ENCODE results near the gene TMEM165.

DNA sequence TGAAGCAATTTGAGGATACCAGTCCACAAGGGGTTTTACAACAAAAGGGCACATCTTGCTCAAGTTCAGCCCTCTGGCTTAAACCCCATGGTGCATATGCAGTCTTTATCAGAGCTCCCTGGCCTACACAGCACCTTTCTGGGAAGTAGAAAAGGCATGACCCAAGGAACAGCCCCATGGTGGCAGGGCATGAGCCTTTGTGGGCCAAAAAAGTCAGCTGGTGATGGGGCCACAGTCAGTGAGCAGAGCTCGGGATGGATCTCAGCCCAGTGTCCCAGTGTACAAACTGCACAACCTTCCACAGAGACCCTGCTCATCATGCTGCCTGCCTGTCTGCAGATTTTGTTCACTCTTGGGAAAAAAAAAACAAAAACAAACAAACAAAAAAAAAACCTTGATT is 22.3 kb upstream of the TMEM165 start:
- TF ChIP-seq, protein P1, sequence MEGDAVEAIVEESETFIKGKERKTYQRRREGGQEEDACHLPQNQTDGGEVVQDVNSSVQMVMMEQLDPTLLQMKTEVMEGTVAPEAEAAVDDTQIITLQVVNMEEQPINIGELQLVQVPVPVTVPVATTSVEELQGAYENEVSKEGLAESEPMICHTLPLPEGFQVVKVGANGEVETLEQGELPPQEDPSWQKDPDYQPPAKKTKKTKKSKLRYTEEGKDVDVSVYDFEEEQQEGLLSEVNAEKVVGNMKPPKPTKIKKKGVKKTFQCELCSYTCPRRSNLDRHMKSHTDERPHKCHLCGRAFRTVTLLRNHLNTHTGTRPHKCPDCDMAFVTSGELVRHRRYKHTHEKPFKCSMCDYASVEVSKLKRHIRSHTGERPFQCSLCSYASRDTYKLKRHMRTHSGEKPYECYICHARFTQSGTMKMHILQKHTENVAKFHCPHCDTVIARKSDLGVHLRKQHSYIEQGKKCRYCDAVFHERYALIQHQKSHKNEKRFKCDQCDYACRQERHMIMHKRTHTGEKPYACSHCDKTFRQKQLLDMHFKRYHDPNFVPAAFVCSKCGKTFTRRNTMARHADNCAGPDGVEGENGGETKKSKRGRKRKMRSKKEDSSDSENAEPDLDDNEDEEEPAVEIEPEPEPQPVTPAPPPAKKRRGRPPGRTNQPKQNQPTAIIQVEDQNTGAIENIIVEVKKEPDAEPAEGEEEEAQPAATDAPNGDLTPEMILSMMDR (IDR thresholded peaks at IDR 0.05), result no peak
- no peak for TF ChIP-seq EZH2 (IDR thresholded peaks at IDR 0.05; ENCODE audit: borderline replicate concordance, insufficient read depth, low read depth, low read length, poor library complexity, severe bottlenecking)

Data from B cell (primary cell).